OCI-LY3 (cell line): ENCODE results near the gene ZNF384.

Source experiments
- H2AFZ ChIP-seq: fragments of 200-600, 300-600 bp; shearing (Covaris generic); 2 replicates; pipeline ENCODE4 v1.6.0; 2014; ENCODE audit warnings: antibody characterized with exemption, low read depth, low read length
- H3K27ac ChIP-seq: fragments of 200-600, 300-600 bp; sonication (generic); 2 replicates; pipeline ENCODE4 v1.5.1; 2014; ENCODE audit warnings: mild to moderate bottlenecking, low read length, moderate library complexity, mixed read lengths
- H3K27me3 ChIP-seq: fragments of 200-600, 300-600 bp; sonication (generic); 2 replicates; pipeline ENCODE4 v1.6.1; 2014; ENCODE audit warnings: low read depth, low read length, mixed read lengths
- H3K36me3 ChIP-seq: fragments of 200-600, 300-600 bp; sonication (generic); replicated peaks from 2 replicates; pipeline ENCODE3; 2014; ENCODE audit warnings: low read depth, low read length, mixed read lengths
- H3K4me1 ChIP-seq: fragments of 300-600, 200-600 bp; sonication (generic); 2 replicates; pipeline ENCODE4 v1.6.1; 2014; ENCODE audit warnings: low read length, mixed read lengths
- H3K4me2 ChIP-seq: fragments of 200-600, 300-600 bp; sonication (generic); 2 replicates; pipeline ENCODE4 v1.6.1; 2014; ENCODE audit warnings: low read length, mixed read lengths
- H3K4me3 ChIP-seq: fragments of 300-600, 200-600 bp; sonication (generic); 2 replicates; pipeline ENCODE4 v1.5.1; 2014; ENCODE audit warnings: antibody characterized with exemption, mild to moderate bottlenecking, low read length, moderate library complexity
- H3K79me2 ChIP-seq: fragments of 300-600, 200-600 bp; shearing (Covaris generic); 2 replicates; pipeline ENCODE4 v1.6.1; 2014; ENCODE audit warnings: mild to moderate bottlenecking, low read length, mixed read lengths
- H3K9ac ChIP-seq: fragments of 300-600, 200-600 bp; shearing (Covaris generic); 2 replicates; pipeline ENCODE4 v1.6.0; 2014; ENCODE audit warnings: mild to moderate bottlenecking, low read length, moderate library complexity
- H3K9me3 ChIP-seq: fragments of 200-600, 300-600 bp; shearing (Covaris generic); 2 replicates; pipeline ENCODE4 v1.6.1; 2014; ENCODE audit warnings: low read length, mixed read lengths; ENCODE audit not compliant: insufficient read depth
- H4K20me1 ChIP-seq: fragments of 200-600, 300-600 bp; sonication (generic); 2 replicates; pipeline ENCODE4 v1.6.1; 2016; ENCODE audit warnings: low read length, mixed read lengths; ENCODE audit not compliant: insufficient read depth
- EZH2phosphoT487 ChIP-seq: fragments of 200-600 bp; shearing (Covaris generic); IDR thresholded peaks from 2 replicates; pipeline ENCODE4 v1.6.1; 2018; ENCODE audit warnings: antibody characterized with exemption, mixed run types, low read depth
- TF ChIP-seq, protein P1 (sequence below): fragments of 200-600, 300-600 bp; sonication (generic); IDR thresholded peaks from 2 replicates; pipeline ENCODE4 v1.5.1; 2014; ENCODE audit warnings: antibody characterized with exemption, low read length, low read depth

The ZNF384 gene

GRCh38 chr12:6627616-6628015, 61.6 kb downstream of the ZNF384 start:
- peak overlapping the region; percentile 47 for H3K4me2 ChIP-seq
- no peaks in the 10 kb centered on the region for H3K79me2 ChIP-seq
- H3K36me3 ChIP-seq, result no peaks in the 10 kb centered on the region
- H2AFZ ChIP-seq, result peak overlapping the region; percentile 65; the same call in 1 of the 2 replicates
- no peaks in the 10 kb centered on the region for H3K9me3 ChIP-seq
- TF ChIP-seq, protein P1, sequence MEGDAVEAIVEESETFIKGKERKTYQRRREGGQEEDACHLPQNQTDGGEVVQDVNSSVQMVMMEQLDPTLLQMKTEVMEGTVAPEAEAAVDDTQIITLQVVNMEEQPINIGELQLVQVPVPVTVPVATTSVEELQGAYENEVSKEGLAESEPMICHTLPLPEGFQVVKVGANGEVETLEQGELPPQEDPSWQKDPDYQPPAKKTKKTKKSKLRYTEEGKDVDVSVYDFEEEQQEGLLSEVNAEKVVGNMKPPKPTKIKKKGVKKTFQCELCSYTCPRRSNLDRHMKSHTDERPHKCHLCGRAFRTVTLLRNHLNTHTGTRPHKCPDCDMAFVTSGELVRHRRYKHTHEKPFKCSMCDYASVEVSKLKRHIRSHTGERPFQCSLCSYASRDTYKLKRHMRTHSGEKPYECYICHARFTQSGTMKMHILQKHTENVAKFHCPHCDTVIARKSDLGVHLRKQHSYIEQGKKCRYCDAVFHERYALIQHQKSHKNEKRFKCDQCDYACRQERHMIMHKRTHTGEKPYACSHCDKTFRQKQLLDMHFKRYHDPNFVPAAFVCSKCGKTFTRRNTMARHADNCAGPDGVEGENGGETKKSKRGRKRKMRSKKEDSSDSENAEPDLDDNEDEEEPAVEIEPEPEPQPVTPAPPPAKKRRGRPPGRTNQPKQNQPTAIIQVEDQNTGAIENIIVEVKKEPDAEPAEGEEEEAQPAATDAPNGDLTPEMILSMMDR, result no peak
- no peak for TF ChIP-seq EZH2phosphoT487
- peak overlapping the region; percentile 4; the same call in 1 of the 2 replicates for H3K9ac ChIP-seq
- peaks cover 35% of the 10 kb centered on the region for H3K4me1 ChIP-seq
- H3K27ac ChIP-seq, result no peak overlapping the region
- no peaks in the 10 kb centered on the region for H3K27me3 ChIP-seq
- H4K20me1 ChIP-seq, result no peaks in the 10 kb centered on the region
- H3K4me3 ChIP-seq, result peak overlapping the region; percentile 61

DNA sequence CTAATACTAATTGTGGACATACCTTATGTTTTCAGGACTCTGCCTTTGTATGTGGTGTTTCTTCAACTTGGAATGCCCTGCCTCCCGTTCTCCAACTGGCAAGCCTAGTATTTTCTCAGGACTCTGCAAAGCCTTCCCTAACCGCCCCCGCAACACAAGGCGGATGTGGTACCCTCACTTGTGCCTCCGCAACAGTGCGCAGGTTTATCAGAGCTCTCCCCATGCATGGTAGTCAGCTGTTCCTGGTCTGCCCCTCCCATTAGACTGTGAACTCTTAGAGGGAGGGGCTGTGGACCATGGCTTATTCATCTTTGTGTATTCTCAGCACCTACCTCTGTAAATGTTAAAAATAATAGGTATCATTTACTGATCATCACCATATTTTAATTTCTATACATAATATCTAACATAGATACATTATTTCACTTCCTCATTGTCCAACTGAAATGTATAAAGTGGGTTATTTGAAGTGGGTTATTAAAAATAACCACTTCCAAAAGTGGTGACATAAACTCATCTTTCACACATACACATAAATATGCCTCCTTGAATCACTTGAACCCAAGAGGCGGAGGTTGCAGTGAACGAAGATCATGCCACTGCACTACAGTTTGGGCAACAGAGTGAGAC, 62.4 kb downstream of the ZNF384 start:
- Histone ChIP-seq H3K4me3 (peak overlapping the region; percentile 61), H3K4me1 (peaks cover 27% of the 10 kb centered on the region), H3K27ac (no peak overlapping the region), H3K9me3 (no peaks in the 10 kb centered on the region), H3K27me3 (no peaks in the 10 kb centered on the region), H3K36me3 (no peaks in the 10 kb centered on the region), H3K79me2 (no peaks in the 10 kb centered on the region), H4K20me1 (no peaks in the 10 kb centered on the region), H2AFZ (no peak overlapping the region), H3K4me2 (peak overlapping the region; percentile 47), H3K9ac (no peak overlapping the region)
- TF ChIP-seq EZH2phosphoT487, result no peak
- TF ChIP-seq, protein P1, result no peak

DNA sequence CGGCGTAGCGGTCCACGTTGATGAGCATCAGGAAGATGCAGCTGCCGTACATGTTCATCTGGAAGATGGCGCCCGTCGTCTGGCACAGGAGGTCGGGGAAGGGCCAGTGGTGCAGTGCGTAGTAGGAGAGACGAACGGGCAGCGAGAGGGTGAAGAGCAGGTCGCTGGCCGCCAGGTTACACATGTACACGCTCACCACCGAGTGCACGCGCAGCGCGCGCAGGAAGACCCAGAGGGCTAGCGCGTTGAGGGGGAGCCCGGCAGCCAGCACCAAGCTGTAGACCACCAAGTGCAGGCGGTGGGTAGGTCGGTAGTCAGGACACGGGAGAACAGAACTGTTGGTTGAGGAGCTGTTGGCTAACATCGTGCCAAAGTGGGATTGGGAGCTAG, 68.3 kb downstream of the ZNF384 start:
- Histone ChIP-seq H3K27ac (no peak overlapping the region), H3K4me1 (no peaks in the 10 kb centered on the region; the same call in 1 of the 2 replicates), H3K79me2 (no peaks in the 10 kb centered on the region), H4K20me1 (no peaks in the 10 kb centered on the region), H3K4me2 (no peak overlapping the region), H2AFZ (no peak overlapping the region), H3K4me3 (no peak overlapping the region), H3K36me3 (no peaks in the 10 kb centered on the region), H3K9ac (no peak overlapping the region), H3K9me3 (no peaks in the 10 kb centered on the region), H3K27me3 (no peaks in the 10 kb centered on the region)
- TF ChIP-seq EZH2phosphoT487, result no peak
- TF ChIP-seq, protein P1, result no peak

GRCh38 chr12:6620137-6620884, 68.9 kb downstream of the ZNF384 start:
- Histone ChIP-seq H3K9me3 (no peaks in the 10 kb centered on the region), H3K9ac (no peak overlapping the region), H4K20me1 (no peaks in the 10 kb centered on the region), H3K79me2 (no peaks in the 10 kb centered on the region), H3K4me2 (no peak overlapping the region), H2AFZ (no peak overlapping the region), H3K4me1 (no peaks in the 10 kb centered on the region; the same call in 1 of the 2 replicates), H3K27me3 (no peaks in the 10 kb centered on the region), H3K27ac (no peak overlapping the region), H3K4me3 (no peak overlapping the region), H3K36me3 (no peaks in the 10 kb centered on the region)
- TF ChIP-seq, protein P1, result no peak
- TF ChIP-seq EZH2phosphoT487, result no peak
